Fibroblast of pulmonary artery (primary cell): ENCODE results near the gene VDAC1.

Source experiments
- DNase-seq: peaks from one replicate; pipeline ENCODE4 v3.0.0-alpha.2; 2010; ENCODE audit warnings: low read depth
- H3K4me3 ChIP-seq: replicated peaks from 2 replicates; pipeline ENCODE4 v1.5.1; 2011; ENCODE audit warnings: low read depth, mild to moderate bottlenecking, control low read depth, low read length, moderate library complexity
- CTCF ChIP-seq: IDR thresholded peaks from 2 replicates; pipeline ENCODE4 v1.5.1; 2011; ENCODE audit warnings: mild to moderate bottlenecking, control low read depth, low read length, inconsistent platforms; ENCODE audit errors: missing control alignments

The VDAC1 gene

GRCh38 chr5:134046801-134047686 lies 42.3 kb upstream of the VDAC1 start:
- DNase-seq, result no peak
- no peak overlapping the region for H3K4me3 ChIP-seq
- TF ChIP-seq CTCF, result no peak

GRCh38 chr5:134046330-134046729 lies 41.6 kb upstream of the VDAC1 start:
- no peak for TF ChIP-seq CTCF
- no peak overlapping the region for H3K4me3 ChIP-seq

GRCh38 chr5:134043793-134044792 lies 39.3 kb upstream of the VDAC1 start:
- DNase-seq, result no peak
- TF ChIP-seq CTCF, result no peak

More at GRCh38 chr5:134046330-134046729, 41.6 kb upstream of the VDAC1 start:
- no peak for DNase-seq

GRCh38 chr5:134041570-134042411 lies 37.0 kb upstream of the VDAC1 start:
- no peak for DNase-seq
- TF ChIP-seq CTCF, result no peak
- H3K4me3 ChIP-seq, result no peak overlapping the region

More at GRCh38 chr5:134043793-134044792, 39.3 kb upstream of the VDAC1 start:
- H3K4me3 ChIP-seq, result no peak overlapping the region

- H3K4me3 ChIP-seq, result no peak overlapping the region
- no peak for TF ChIP-seq CTCF
- DNase-seq, result no peak
Measured at GRCh38 chr5:134038138-134038537, 33.4 kb upstream of the VDAC1 start.

- no peak overlapping the region for H3K4me3 ChIP-seq
- TF ChIP-seq CTCF, result no peak
- DNase-seq, result no peak
Measured at GRCh38 chr5:134037160-134037559, 32.4 kb upstream of the VDAC1 start.
